Activated CD8-positive, alpha-beta memory T cell treated with anti-CD3 and anti-CD28 coated beads for 4 hours (primary cell): ENCODE measurements around the gene RPL36.

Experiments
- DNase-seq, 2 donors: peaks; one replicate each; pipeline ENCODE4 v3.0.0-alpha.2; 2020; ENCODE audit warnings: low read depth in 2 of 2

The RPL36 gene

DNA sequence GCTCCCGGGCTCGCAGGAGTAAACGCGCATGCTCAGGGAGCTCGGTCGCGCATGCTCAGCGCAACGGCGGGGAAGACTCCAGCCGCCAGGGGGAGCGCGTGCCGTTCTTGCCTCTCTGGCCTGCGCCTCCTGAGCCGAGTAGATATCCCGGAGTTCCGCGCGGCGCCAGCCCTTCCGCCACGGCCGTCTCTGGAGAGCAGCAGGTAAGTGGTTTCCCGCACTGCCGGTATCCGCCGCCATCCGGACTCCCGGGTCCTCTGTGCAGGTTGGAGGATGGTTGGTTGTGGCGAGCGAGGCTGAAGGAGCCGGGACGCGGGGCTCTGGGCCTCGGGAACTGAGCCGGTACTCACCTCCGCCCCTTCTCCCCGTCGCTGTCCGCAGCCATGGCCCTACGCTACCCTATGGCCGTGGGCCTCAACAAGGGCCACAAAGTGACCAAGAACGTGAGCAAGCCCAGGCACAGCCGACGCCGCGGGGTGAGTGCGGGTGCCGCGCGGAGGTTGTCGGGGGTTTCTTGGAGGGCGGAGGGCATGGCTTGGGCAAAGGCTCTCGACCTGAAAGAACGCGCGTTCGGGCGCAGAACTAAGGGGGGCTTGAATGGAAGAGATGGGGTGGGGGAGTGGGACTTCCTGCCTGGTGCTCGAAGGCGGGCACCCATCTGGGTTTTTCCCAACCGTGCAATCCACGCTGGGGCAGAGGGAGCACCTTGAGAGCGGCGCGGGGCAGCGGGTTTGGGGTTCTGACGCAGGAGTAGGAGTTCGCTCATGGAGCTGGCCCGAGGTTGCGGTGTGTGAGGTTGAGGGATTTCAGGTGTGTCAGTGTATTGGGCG is at the start of gene RPL36:
TSS of gene RPL36 (plus strand) at position 171 of the 830 bp plus-strand sequence. CDS start at position 384, 213 bp downstream.
- peak; percentile 94 to 98 for DNase-seq

DNA sequence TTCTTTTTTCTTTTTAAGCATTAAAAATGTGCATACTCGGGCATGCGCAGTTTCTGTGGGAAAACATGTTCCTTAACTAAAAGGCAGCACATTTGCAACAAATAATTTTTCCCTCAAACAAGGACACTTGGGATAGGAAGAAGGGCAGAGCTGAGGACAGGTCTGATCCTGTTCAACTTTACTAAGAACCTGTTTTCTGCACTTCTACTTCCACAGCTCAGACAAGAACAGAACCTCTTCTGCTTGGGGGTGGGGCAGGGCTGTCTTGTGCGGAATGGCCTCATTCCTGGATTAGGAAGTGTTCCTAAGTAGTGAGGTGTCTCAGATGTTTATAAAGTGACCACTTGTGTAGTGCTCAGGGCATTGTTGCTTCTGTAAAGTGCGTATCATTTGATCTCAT is 48.9 kb upstream of the RPL36 start:
- DNase-seq = no peak

DNA sequence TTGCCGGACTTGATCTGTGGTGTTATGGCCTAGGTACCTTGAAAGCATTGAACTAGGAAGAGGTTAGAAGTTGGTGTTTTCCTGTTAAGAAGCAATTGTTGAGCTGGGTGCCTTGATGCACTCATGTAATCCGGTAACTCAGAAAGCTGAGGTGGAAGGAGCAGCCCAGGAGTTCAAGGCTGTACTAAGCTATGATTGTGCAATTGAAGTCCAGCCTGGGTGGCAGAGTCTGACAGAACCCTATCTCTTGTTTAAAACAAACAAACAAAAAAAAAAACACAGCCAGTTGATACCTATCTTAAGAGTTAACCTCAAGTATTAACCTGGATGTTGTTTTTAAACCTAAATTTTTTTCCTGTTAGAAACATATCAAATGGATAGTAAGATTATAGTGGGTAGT is 47.9 kb upstream of the RPL36 start:
- no peak for DNase-seq

DNA sequence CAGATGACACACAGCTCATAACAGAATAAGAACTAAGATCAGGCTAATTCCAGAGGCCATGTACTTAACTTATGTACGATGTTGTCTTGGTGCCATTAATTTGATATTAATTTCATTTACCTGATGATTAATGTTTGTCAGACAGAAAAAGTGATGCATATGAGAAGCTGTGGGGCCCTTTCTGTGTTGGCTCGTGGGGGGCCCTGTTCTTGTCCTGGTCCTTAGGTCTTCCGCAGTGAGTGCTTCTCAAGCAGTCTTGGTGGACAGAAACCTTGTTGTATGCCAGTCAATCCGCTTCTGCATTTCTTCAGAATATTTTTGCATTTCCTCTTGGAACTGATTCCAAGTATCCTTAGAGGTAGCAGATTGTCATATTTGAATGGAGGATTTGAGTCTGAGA is 47.0 kb upstream of the RPL36 start:
- DNase-seq = no peak

DNA sequence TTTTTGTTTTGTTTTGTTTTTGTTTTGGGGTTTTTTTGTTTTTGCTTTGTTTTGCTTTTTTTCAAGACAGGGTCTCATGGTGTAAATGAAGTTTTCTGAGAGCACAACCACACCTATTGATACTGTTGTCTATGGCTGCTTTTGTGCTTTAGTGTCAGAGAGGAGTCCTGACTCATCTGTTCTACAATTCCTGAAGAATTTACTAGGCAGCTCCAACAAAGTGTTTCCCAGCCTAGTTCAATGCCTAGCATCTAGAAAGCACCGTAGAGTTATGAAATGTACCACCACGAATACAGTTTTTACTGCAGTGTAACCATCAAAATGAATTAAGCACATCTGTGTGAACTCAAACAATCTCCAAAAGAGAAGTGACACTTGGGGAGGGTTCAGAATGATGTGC is 46.1 kb upstream of the RPL36 start:
- DNase-seq = no peak

DNA sequence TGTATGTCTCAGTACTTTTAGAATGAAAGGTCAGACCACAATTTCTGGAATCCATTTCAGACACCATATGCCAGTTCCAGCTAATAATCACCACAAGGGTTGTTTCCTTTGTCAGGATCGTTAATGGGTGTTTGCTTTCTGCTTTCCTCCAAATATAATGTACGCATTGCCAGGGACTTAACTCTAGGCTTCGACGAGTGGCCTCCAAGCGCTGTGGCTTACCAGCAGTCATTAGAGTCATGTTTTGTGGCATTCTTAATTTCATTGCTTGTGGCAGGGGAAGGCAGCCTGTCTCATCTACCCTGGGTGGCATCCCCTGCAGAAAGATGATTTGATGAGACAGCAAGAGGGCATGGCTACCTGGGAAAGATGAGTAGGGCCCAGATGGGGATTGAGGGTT is 44.7 kb upstream of the RPL36 start:
- DNase-seq = no peak

DNA sequence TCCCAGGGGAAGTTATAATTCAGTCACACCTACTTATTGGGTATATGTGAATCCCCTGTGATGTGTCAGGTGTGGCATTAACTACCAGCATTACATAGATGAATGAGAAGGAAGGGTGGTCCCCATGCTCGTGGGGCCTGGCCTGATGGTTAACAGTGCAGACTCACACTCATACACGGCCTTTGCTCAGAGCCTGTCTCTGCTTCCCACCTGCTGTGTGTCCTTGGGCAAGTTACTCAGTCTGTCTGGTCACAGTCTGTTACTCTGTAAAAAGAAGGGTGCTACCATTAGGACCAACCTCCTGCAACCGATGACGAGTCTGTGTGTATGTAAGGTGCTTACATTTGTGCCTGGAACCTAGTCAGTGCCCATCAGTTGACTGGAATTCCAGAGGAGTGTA is 43.4 kb upstream of the RPL36 start:
- DNase-seq = no peak

DNA sequence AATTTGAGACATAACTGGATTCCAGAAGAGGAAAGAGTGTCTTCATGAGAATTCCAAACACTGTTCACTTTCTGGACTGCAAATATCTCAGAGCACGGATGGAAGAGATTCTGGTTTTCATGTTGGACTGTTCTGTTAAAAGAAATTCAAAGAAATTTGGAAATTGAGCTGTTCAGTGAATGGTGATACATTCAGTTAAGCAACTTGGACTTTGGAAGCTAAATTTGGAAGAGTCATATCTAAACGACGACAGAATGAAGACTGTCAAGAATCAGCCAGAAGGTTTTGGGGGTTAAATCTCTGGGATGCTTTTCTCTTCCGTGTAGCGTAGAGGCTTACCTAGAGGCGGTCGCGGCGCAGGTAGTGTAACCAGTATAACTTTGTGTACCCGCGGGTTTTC is 41.6 kb upstream of the RPL36 start:
- DNase-seq = no peak

DNA sequence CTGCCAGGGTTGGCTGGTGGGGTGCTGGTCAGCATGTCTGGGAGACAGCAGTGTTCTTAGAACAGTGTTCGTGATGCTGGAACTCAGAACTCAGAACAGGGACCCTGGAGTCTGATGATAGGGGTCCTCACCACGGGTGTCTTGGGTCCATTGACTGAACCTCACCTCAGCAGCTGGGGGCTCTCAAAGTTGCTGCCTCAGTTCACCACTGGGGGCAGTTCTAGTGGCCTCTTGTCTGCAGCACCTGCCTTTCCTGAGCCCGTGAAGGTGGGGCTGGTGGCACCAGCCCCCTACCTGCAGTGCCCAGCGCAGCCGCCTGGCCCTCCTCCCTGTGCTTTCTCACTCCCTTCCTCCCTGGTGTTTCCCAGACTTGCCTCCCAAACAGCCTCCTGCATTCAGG is 38.7 kb upstream of the RPL36 start:
- DNase-seq = no peak

DNA sequence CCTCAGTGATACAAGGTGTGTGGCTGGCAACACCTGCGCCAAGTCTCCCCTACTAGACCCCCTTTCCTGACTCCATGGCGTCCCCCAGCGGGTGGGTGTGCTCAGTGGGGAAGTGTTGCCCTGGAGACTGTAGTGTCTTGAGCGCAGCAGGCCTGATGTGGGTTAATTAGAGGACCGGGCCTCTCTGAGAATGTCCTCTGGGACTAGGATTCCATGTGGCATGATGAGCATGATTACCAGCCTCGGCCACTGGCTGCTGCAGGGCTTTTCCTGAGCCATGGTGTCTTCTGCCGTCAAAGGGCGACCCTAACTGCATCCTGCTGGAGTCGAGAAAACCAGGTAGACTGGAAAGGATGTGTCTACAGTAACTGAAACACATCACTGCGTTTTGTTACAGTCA is 37.8 kb upstream of the RPL36 start:
- DNase-seq = no peak

DNA sequence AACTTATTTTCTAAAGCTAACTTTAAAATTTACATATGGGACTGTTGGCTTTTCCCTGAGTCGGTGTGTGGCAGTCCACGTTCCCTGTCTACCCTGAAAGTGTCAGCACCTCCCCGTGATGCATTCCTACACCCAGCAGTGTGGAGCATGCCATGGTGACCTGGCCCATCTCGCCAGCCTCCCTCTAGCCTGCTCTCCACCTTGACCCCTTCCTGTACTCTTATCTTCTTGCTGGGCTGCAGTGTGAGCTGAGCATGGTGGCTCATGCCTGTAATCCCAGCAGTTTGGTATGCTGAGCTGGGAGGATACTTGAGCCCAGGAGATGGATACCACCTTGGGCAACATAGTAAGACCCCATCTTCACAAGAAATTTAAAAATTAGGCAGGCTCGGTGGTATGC is 35.2 kb upstream of the RPL36 start:
- DNase-seq = no peak

DNA sequence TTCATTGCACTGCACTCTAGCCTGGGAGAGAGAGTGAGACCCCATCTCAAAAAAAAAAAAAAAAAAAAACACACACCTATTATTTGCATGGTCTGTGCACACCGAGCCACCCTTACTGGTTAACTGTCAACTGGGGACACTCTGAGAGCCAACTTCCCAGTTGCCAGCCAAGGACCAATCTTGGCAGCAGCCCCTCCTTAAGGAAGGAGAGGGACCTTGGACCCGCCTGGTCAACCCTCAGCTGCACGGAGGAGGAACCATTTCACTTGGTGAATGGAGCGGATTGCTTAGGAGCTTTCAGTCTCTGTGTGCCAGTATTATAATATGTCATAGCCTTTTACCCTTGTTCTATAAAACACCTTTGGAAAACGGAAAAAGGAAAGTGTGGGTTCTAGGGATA is 34.7 kb upstream of the RPL36 start:
- no peak for DNase-seq

DNA sequence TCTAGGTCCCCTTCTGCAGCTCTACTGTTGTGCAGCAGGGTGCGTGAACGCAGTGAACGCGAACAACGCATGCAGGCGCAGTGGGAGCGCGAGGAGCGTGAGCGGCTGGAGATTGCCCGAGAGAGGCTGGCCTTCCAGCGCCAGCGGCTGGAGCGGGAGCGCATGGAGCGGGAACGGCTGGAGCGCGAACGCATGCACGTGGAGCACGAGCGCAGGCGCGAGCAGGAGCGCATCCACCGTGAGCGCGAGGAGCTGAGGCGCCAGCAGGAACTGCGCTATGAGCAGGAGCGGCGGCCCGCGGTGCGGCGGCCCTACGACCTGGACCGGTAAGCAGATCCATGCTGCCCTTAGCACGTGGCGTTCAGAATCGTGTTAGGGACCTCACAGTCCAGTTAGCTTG is 28.6 kb upstream of the RPL36 start:
- DNase-seq = no peak

DNA sequence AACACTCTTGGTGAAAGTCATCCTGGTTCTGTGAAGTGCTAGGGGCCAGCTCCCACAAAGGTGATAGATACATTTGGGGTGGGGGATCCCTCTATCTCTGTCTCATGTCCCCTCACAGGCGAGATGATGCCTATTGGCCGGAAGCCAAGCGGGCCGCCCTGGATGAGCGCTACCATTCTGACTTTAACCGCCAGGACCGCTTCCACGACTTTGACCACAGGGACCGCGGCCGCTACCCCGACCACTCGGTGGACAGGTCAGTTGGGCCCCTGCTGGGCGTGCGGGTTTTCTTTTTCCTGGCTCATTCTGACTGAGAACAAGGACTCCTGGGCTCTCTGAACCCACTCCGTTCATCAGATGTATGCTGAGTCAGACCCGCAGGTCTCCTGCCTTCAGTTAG is 26.2 kb upstream of the RPL36 start:
- DNase-seq = no peak

DNA sequence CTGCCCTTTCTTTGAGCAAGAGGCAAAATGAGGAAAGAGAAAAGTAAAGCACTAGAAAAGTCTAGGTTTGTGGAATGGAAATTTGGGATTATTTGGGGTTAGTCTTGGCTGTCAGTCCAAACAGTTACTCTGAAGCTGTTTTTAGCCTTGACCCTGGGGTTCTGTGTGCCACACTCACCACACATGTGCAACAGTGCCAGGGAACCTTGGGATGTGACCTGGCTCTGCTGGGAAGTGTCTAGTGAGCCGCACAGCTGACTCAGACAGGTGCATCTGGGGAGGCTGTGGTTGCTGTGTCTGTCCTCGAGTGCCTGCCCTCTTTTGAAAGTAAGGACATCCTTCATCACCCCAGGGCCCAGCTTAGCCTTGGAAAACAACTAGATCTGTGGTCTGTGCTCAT is 25.6 kb upstream of the RPL36 start:
- no peak for DNase-seq

DNA sequence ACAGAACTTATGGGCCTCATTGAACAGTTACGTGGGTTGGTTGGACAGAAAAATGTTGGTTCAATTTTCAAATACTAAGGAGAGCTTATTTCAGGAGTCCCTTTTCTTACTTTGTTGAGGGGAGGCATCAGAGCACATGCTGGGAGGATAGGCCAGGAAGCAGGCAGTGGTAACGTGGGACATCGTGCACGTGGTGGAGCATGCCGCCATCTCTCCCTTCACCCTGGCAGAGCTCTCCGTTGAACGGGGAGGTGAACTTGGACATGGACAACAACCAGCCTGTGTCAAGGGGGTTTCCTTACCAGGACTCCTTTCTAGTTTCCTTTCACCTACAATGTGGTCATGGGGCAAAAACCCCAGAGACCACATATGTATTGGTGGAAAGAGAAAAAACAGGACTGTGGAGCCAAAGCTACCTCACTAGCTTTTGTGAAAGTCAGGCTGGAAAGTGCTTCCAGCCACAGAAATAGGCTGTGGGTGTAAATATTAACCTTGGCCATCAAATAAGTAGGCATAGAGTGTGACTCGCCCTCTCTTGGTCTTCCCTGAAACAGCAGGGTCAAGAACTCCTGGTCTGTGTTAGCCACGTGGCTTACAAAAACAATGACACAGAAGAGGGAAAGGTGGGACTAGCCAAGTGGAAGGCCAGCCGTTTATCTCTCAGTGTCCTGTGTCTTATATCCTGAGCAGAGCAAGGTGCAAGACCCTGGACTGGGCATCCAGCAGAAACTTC is 24.1 kb upstream of the RPL36 start:
- DNase-seq = no peak

DNA sequence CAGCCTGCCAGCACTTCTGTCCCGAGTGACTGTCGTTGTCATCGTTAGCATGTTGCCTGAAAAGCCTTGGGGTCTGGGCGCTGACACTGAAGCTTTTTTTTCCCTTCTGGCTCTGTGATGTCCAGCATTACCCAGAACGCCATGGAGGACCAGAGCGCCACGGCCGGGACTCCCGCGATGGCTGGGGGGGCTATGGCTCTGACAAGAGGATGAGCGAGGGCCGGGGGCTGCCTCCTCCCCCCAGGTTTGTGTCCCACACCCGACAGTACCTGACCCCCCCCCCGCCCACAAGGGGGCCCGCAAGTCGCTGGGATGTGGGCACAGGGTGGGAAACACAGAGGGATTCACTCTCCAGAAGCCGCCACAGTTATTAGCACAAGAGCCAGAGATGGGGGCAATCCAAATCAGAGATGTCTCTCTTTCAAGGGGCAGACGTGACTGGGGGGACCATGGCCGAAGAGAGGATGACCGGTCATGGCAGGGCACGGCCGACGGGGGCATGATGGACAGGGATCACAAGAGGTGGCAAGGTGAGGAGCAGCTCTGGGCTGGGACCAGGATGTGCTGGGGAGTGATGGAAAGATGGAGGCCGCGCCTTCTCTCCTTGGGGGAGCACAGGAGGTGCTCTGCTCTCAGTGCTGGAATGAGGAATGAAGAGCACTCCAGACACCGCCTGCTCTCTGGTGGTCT is 23.0 kb upstream of the RPL36 start:
- no peak for DNase-seq

DNA sequence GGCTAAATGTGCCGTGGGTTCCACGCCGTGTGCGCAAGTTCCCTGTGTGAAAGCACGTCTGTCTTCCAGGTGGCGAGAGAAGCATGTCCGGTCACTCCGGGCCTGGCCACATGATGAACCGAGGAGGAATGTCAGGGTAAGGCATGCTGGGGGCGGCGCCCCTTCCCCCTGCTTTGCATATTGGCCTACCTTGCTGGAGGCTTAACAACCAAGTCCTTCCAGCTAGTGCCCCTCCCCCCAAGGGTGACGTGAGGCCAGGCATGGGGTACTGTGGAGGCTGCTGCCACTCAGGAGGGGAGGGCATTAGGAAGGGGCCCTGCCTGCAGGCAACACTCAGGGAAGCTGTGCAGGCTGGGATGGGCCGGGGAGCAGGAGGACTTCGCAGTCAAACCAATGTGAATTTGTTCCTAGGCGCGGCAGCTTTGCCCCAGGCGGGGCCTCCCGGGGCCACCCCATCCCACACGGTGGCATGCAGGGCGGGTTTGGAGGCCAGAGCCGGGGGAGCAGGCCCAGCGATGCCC is 22.3 kb upstream of the RPL36 start:
- DNase-seq = no peak

DNA sequence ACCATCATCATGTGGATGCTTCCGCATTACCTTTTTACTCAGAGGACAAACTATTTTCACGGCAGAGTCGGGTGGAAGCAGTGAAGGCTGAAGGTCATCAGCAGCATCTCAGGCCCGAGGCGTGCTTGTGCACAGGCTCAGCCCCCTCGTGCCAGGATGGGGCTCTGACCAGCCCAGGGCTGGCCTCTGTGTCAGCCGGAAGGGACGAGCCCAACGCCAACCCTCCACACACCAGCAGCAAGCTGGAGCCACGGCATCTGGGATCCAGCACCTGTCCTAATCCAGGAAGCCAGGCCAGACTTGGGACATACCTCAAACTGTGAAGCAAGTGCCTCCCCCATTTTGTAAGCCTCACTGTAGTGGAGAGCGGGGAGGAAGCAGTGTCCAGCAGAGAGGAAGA is 20.9 kb upstream of the RPL36 start:
- DNase-seq = no peak

DNA sequence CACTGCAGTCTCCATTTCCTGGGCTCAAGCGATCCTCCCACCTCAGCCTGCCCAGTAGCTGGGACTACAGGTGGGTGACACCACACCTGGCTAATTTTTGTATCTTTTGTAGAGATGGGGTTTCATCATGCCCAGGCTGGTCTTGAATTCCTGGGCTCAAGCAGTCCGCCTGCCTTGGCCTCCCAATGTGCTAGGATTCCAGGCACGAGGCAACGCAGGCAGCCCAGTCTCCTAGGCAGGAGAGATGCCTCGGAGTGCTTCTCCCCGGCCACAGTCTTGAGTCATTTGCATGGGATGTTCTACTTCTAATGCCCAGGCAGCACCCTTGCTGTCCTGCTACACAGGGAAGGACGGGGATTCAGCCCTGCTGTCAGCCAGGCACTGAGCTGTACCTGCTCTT is 18.5 kb upstream of the RPL36 start:
- DNase-seq = no peak

DNA sequence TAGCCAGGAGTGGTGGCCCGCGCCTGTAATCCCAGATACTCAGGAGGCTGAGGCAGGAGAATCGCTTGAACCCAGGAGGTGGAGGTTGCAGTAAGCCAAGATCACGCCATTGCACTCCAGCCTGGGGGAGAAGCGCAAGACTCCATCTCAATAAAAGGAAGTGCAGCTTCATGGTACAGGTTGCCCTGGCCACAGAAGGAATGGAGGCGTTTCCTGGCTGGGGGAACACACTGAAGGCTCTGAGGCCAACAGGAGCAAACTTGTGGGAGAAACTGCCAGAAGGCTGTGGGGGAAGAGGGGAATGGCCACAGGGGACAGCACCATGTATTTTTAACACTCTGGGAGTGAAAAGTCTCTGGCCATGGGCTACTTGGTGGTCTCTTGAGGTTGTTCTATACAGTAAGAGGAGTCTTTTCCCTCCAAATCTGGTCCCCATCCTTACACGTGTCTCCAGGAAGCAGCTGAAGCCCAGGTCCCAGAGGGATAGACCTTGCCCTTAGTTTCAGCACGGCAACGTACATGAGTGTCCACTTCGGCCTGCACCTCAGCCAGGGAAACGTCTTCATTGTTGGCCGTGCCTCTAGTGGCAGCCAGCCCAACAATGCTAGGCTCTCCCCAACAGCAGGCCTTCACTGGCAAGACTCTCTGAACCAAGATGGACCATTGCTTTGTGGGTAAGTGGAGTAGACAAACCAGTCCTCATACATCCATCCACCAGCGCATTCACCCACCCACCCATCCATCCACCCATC is 17.2 kb upstream of the RPL36 start:
- DNase-seq = no peak

DNA sequence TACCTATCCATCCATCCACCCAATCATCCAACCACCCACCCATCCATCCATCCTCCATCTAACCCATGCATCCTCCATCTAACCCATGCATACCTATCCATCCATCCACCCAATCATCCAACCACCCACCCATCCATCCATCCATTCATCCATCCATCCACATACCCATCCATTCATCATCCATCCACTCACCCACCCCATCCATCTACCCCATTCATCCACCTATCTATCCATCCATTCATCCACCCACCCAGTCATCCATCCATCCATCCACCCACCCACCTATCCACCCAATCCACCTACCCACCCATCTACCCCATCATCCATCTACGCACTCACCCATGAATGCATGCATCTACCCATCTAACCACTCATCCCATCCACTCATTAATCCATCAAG is 16.3 kb upstream of the RPL36 start:
- DNase-seq = no peak
